BJ (cell line): ENCODE measurements around the gene MCTP1. TPM values are rescaled to one million over a fixed set of nuclear protein-coding genes. Genes with fewer than 3 reads are reported as not detected.

Source experiments
- CTCF ChIA-PET: fragments of 350-600 bp; formaldehyde crosslinking; extraction: SDS; loops from one replicate; lab custom pipeline; 2021; ENCODE audit warnings: antibody characterized with exemption, inconsistent platforms; lab: Yijun Ruan, JAX
- POLR2A ChIA-PET: fragments of 300-600 bp; sonication (Branson Sonifier 250); formaldehyde crosslinking; extraction: SDS; loops from one replicate; lab custom pipeline; 2021; ENCODE audit warnings: antibody characterized with exemption; lab: Charles Lee
- DNase-seq: peaks from one replicate; pipeline ENCODE4 v3.0.0-alpha.2; 2011; ENCODE audit warnings: low read depth
- H3K27me3 ChIP-seq: 2 replicates; pipeline ENCODE4 v1.6.0; 2011; ENCODE audit warnings: low read length; ENCODE audit not compliant: control insufficient read depth, insufficient read depth
- H3K36me3 ChIP-seq: 2 replicates; pipeline ENCODE4 v1.5.1; 2011; ENCODE audit warnings: low read length; ENCODE audit not compliant: control insufficient read depth, insufficient read depth
- H3K4me3 ChIP-seq: 2 replicates; pipeline ENCODE4 v1.5.1; 2011; ENCODE audit warnings: low read depth, mild to moderate bottlenecking, control low read depth, low read length
- polyA plus RNA-seq: library from polyadenylated mRNA; depleted of rRNA; stranded (reverse); fragments of >200 nt; gene quantifications from 2 replicates; pipeline ENCODE4 v1.2.3, GENCODE V29; 2011
- TF ChIP-seq, protein P1 (sequence below): IDR thresholded peaks from 2 replicates; pipeline ENCODE4 v1.5.1; 2011; ENCODE audit warnings: low read depth, mild to moderate bottlenecking, control low read depth, inconsistent platforms, low read length, moderate library complexity; ENCODE audit not compliant: insufficient read depth

MCTP1 gene
- polyA plus RNA-seq, 1 experiment: 0.02 TPM

DNA sequence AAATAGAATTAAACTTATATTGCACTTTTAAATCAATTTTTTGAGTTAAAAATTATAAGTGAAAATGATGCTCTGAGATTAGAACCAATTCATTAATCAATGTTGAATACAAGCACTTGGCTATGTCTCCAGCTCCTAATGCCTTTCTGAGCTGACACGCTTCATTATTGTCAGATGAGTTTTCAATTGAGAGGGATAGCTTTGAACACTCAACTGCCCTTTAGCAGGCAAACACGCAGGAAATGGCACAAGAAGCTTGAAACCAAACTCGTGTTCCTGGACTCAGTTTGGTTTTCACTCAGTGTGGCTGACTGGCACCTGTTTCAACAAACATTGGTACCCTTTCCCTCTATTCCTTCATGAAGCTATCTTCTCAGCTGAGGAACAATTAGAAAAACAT, 109.8 kb downstream of the MCTP1 start:
- CTCF ChIA-PET: interaction anchor here (0.6 kb wide), 1 partner anchor 59 kb away, joined by 3 read pairs; no protein-coding TSS in a partner anchor
- no peak overlapping the region for H3K4me3 ChIP-seq
- DNase-seq: no peak
- POLR2A ChIA-PET: no interaction called here
- TF ChIP-seq, protein P1, sequence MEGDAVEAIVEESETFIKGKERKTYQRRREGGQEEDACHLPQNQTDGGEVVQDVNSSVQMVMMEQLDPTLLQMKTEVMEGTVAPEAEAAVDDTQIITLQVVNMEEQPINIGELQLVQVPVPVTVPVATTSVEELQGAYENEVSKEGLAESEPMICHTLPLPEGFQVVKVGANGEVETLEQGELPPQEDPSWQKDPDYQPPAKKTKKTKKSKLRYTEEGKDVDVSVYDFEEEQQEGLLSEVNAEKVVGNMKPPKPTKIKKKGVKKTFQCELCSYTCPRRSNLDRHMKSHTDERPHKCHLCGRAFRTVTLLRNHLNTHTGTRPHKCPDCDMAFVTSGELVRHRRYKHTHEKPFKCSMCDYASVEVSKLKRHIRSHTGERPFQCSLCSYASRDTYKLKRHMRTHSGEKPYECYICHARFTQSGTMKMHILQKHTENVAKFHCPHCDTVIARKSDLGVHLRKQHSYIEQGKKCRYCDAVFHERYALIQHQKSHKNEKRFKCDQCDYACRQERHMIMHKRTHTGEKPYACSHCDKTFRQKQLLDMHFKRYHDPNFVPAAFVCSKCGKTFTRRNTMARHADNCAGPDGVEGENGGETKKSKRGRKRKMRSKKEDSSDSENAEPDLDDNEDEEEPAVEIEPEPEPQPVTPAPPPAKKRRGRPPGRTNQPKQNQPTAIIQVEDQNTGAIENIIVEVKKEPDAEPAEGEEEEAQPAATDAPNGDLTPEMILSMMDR: no peak
- no peaks in the 10 kb centered on the region for H3K27me3 ChIP-seq
- no peaks in the 10 kb centered on the region for H3K36me3 ChIP-seq

DNA sequence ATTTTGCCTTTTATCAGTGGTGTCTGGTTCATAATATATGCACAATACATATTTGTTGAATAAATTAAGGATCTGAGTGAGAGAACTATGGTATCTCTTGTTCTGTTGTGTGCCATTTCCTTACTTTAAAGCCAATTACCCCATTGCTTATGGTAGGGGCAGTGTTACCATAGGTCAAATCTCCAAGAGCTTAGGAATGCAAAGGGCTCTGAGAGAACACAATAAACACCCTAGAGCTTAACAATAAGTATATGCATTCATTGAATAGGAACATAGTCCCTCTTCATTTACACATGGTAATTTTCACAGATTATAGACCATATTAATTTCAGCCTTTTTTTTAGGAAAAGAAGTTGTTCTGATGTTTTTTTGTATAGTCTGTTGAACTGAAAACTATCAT, 112.2 kb downstream of the MCTP1 start:
- H3K27me3 ChIP-seq: no peaks in the 10 kb centered on the region
- ChIA-PET POLR2A (no interaction called here), CTCF (no interaction called here)
- no peaks in the 10 kb centered on the region for H3K36me3 ChIP-seq
- TF ChIP-seq, protein P1: no peak
- DNase-seq: no peak
- H3K4me3 ChIP-seq: no peak overlapping the region

DNA sequence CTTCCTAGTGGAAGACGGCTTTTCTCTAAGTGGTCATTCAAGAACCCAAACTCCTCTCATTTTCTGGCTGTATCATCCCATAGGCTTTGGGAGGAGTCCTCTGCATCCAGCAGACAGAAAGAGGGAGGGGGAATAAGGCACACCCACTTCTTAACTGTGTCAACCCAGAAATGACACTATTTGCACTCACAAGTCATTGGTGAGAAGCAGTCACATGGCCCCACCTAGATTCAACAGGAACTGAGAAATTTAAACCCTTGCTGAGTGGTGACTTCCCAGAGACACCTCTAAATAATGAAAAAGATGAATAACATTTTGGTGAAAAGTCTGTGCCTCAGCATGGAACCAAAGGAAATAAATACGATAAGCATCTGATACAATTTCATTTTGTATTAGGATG, 120.0 kb downstream of the MCTP1 start:
- ChIA-PET POLR2A (no interaction called here), CTCF (no interaction called here)
- no peaks in the 10 kb centered on the region for H3K27me3 ChIP-seq
- no peaks in the 10 kb centered on the region for H3K36me3 ChIP-seq
- TF ChIP-seq, protein P1: no peak
- H3K4me3 ChIP-seq: no peak overlapping the region
- DNase-seq: no peak

DNA sequence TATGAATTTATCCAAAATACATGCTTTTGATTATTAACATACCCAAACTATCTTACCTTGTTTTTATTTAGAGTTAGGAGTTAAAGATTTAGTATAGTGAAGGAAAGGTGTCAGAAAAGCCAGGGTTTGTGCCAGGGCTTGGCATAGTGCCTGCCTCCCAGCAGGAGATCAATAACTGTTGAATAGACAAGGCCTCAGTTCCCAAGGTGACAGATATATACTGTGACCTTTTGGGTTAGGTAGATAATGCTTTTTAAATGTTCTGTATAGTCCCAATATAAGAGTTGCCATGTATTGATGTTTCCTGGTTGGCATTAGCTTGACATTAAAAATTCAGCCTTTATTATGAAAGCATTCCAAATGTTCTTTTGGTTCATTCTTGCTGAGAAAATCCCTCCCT, 121.8 kb downstream of the MCTP1 start:
- no peak for DNase-seq
- TF ChIP-seq, protein P1: no peak
- Histone ChIP-seq H3K27me3 (no peaks in the 10 kb centered on the region), H3K36me3 (no peaks in the 10 kb centered on the region), H3K4me3 (no peak overlapping the region)
- ChIA-PET POLR2A (no interaction called here), CTCF (interaction anchor here (1.0 kb wide), 1 partner anchor 9 kb away, joined by 3 read pairs; no protein-coding TSS in a partner anchor)

DNA sequence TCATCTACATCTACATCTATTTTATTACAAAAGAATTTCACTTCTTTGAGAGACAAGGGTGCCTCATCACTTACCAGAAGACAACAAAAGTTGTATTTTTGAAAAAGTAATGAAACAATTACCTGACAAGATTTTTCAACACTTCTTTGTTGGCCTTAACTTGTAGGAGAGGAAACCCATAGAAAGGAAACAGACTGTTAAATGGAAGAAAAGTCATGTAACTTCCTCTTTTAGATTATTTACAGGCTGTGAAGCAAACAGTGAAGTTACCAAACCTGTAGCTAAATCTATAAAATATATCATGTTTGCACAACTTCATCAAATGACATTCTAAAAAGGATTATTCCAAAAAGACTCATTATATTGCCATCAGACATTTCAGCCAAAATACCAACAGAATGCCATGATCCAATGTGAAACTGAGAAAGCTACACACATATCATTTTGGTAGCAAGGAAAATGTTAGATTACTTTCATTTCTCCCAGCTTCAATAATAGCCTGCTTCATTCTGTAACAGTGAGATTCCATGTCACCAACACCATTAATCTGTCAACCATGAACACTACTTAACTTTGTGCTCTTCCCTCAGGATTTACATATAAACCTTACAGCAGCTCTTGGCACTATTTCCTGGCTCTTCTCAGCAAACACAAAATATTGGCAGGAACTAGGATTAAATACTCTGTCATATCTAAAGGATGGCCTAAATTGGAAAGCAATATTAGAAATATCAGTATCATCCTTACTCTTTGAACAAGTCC, 122.5 kb downstream of the MCTP1 start:
- CTCF ChIA-PET: interaction anchor here (1.0 kb wide), 1 partner anchor 9 kb away, joined by 3 read pairs; no protein-coding TSS in a partner anchor
- Histone ChIP-seq H3K36me3 (no peaks in the 10 kb centered on the region), H3K27me3 (no peaks in the 10 kb centered on the region), H3K4me3 (no peak overlapping the region)
- TF ChIP-seq, protein P1: no peak
- POLR2A ChIA-PET: no interaction called here
- no peak for DNase-seq
